Endothelial cell (in vitro differentiated cells): ENCODE results near the gene SLC44A5. TPM values are rescaled to one million over a fixed set of nuclear protein-coding genes. Genes with fewer than 3 reads are reported as not detected.
A peak's percentile ranks its signal among the peaks of the same experiment; 100 is the strongest.
"Not testable (repeated sequence)": the region's sequence is repeated elsewhere in the genome, so short reads cannot be mapped to it uniquely, and the experiment has no call there.

ENCODE experiments used
- DNase-seq: peaks from one replicate; pipeline ENCODE4 v3.0.0; 2021; ENCODE audit warnings: low spot score
- H3K27ac Mint-ChIP-seq: one replicate; pipeline ENCODE4 v1.8.0; 2021; ENCODE audit warnings: mixed read lengths, inconsistent platforms; ENCODE audit not compliant: unreplicated experiment
- H3K27me3 Mint-ChIP-seq: one replicate; pipeline ENCODE4 v1.8.0; 2021; ENCODE audit warnings: mild to moderate bottlenecking, moderate library complexity, mixed read lengths, inconsistent platforms; ENCODE audit not compliant: unreplicated experiment
- H3K36me3 Mint-ChIP-seq: one replicate; pipeline ENCODE4 v1.8.0; 2021; ENCODE audit warnings: mild to moderate bottlenecking, low read depth, mixed read lengths, inconsistent platforms; ENCODE audit not compliant: unreplicated experiment
- H3K4me1 Mint-ChIP-seq: one replicate; pipeline ENCODE4 v1.8.0; 2021; ENCODE audit warnings: mild to moderate bottlenecking, mixed read lengths, inconsistent platforms; ENCODE audit not compliant: unreplicated experiment
- H3K4me3 Mint-ChIP-seq: one replicate; pipeline ENCODE4 v1.8.0; 2021; ENCODE audit warnings: mild to moderate bottlenecking, mixed read lengths, inconsistent platforms; ENCODE audit not compliant: unreplicated experiment
- H3K9me3 Mint-ChIP-seq: one replicate; pipeline ENCODE4 v1.8.0; 2021; ENCODE audit warnings: mixed read lengths, inconsistent platforms; ENCODE audit not compliant: unreplicated experiment
- total RNA-seq: library from RNA; stranded (reverse); fragmentation: NEBNext Ultra II Directional; extraction: Animal tissue kit (Norgen Biotek cat#: 25700); gene quantifications from one replicate; pipeline ENCODE4 v1.2.1, GENCODE V29; 2021; ENCODE audit not compliant: unreplicated experiment
- TF ChIP-seq, protein P1 (sequence below): fragments of 200-600 bp; sonication (generic); IDR thresholded peaks from one replicate; pipeline ENCODE4 v1.5.0; 2021; ENCODE audit warnings: antibody characterized with exemption; ENCODE audit not compliant: unreplicated experiment

The SLC44A5 gene
- total RNA-seq, 1 donor from 2014 or later: 3.4 TPM

DNA sequence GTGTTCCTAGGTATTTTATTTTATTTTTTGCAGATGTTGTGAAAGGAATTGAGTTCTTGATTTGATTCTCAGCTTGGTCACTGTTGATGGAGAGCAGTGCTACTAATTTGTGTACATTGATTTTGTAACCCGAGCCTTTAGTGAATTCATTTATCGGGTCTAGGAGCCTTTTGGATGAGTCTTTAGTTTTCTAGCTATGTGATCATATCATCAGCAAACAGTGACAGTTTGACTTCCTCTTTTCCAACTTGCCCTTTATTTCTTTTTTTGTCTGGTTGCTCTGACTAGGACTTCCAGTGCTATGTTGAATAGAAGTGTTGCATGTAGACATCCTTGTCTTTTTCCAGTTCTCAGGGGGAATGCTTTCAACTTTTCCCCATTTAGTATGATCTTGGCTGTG, 337.8 kb downstream of the SLC44A5 start:
- Mint-ChIP-seq H3K36me3 (no peaks in the 10 kb centered on the region), H3K9me3 (no peaks in the 10 kb centered on the region), H3K4me1 (no peaks in the 10 kb centered on the region), H3K27ac (no peak overlapping the region), H3K27me3 (no peaks in the 10 kb centered on the region), H3K4me3 (no peak overlapping the region)
- TF ChIP-seq, protein P1, sequence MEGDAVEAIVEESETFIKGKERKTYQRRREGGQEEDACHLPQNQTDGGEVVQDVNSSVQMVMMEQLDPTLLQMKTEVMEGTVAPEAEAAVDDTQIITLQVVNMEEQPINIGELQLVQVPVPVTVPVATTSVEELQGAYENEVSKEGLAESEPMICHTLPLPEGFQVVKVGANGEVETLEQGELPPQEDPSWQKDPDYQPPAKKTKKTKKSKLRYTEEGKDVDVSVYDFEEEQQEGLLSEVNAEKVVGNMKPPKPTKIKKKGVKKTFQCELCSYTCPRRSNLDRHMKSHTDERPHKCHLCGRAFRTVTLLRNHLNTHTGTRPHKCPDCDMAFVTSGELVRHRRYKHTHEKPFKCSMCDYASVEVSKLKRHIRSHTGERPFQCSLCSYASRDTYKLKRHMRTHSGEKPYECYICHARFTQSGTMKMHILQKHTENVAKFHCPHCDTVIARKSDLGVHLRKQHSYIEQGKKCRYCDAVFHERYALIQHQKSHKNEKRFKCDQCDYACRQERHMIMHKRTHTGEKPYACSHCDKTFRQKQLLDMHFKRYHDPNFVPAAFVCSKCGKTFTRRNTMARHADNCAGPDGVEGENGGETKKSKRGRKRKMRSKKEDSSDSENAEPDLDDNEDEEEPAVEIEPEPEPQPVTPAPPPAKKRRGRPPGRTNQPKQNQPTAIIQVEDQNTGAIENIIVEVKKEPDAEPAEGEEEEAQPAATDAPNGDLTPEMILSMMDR: no peak
- DNase-seq: no peak

DNA sequence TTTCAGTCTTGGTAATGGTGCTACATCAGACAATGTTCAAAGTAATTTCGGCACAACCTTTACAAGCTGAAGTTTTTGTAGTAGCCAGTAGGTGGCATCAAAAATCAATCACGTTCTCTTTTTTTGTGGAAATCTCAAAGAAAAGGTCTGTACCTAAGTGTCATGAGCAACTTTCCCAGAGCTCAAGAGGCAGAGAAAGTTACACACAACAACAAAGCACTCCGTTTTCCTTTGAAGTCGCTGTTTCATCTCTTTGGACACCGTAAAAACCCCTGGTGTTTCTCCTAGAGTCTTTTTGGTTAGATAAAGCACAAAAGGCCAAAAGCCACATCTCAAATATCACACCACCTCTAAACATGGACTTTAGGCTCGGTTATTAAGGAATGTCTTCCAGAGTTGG, 345.1 kb downstream of the SLC44A5 start:
- H3K27me3 Mint-ChIP-seq: no peaks in the 10 kb centered on the region
- TF ChIP-seq, protein P1: peak; percentile 83
- H3K27ac Mint-ChIP-seq: no peak overlapping the region
- H3K36me3 Mint-ChIP-seq: no peaks in the 10 kb centered on the region
- peak; percentile 7 for DNase-seq
- no peaks in the 10 kb centered on the region for H3K4me1 Mint-ChIP-seq
- no peaks in the 10 kb centered on the region for H3K9me3 Mint-ChIP-seq
- no peak overlapping the region for H3K4me3 Mint-ChIP-seq

DNA sequence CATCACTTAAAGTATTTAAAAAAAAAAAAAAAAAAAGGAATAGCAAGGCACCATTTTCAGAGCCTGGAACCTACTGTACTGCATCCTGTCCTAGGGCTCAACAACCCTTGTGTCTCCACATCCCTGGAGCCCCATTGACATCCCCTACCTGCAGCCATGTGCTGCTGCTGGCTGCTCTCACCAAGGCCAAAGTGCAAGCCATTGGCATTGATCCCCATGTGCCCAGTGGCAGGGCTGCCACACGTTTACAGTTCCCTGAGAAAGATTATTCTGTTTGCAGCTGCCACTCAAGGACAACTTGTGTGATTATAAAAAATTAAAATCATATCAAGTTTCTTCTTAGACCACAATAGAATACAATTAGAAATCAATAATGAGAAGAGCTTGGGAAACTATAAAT, 346.8 kb downstream of the SLC44A5 start:
- no peaks in the 10 kb centered on the region for H3K27me3 Mint-ChIP-seq
- no peaks in the 10 kb centered on the region for H3K36me3 Mint-ChIP-seq
- H3K27ac Mint-ChIP-seq: no peak overlapping the region

DNA sequence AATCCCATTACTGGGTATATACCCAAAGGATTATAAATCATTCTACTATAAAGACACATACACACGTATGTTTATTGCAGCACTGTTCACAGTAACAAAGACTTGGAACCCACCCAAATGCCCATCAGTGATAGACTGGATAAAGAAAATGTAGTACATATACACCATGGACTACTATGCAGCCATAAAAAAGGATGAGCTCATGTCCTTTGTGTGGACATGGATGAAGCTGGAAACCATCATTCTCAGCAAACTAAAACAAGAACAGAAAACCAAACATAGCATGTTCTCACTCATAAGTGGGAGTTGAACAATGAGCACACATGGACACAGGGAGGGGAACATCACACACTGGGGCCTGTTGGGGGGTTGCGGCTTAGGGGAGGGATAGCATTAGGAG, 347.3 kb downstream of the SLC44A5 start:
- DNase-seq, H3K4me1 Mint-ChIP-seq, H3K4me3 Mint-ChIP-seq, H3K27me3 Mint-ChIP-seq, H3K9me3 Mint-ChIP-seq, H3K36me3 Mint-ChIP-seq, H3K27ac Mint-ChIP-seq: not testable (repeated sequence)

More for the DNA sequence above, 346.8 kb downstream of the SLC44A5 start:
- H3K4me3 Mint-ChIP-seq: no peak overlapping the region
- no peak for DNase-seq
- TF ChIP-seq, protein P1: no peak
- no peaks in the 10 kb centered on the region for H3K4me1 Mint-ChIP-seq
- no peaks in the 10 kb centered on the region for H3K9me3 Mint-ChIP-seq

DNA sequence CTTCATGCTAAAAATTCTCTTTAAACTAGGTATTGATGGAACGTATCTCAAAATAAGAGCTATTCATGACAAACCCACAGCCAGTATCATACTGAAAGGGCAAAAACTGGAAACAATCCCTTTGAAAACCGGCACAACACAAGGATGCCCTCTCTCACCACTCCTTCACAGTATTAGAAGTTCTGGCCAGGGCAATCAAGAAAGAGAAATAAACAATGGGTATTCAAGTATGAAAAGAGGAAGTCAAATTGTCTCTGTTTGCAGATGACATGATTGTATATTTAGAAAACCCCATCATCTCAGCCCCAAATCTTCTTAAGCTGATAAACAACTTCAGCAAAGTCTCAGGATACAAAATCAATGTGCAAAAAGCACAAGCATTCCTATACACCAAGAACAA, 349.0 kb downstream of the SLC44A5 start:
- not testable (repeated sequence) for H3K36me3 Mint-ChIP-seq, H3K4me3 Mint-ChIP-seq, DNase-seq, H3K4me1 Mint-ChIP-seq, H3K9me3 Mint-ChIP-seq, H3K27ac Mint-ChIP-seq, H3K27me3 Mint-ChIP-seq

DNA sequence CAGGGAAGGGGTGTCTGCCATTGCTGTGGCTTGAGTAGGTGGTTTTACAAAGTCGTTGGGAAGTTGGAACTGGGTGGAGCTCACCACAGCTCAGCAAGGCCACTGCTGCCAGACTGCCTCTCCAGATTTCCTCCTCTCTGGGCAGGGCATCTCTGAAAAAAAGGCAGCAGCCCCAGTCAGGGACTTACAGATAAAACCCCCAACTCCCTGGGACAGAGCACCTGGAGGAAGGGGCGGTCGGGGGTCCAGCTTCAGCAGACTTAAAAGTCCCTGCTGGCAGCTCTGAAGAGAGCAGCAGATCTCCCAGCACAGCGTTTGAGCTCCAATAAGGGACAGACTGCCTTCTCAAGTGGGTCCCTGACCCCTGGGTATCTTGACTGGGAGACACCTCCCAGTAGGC, 352.6 kb downstream of the SLC44A5 start:
- Mint-ChIP-seq H3K27me3 (no peaks in the 10 kb centered on the region), H3K4me1 (no peaks in the 10 kb centered on the region), H3K36me3 (no peaks in the 10 kb centered on the region), H3K4me3 (no peak overlapping the region), H3K27ac (no peak overlapping the region), H3K9me3 (no peaks in the 10 kb centered on the region)
- TF ChIP-seq, protein P1: no peak
- DNase-seq: no peak
